OCI-LY1 (cell line): ENCODE results near the gene SLC1A2.

ENCODE experiments used
- H2AFZ ChIP-seq: fragments of 200-600 bp; sonication (generic), shearing (Covaris generic); 2 replicates; pipeline ENCODE4 v1.6.0; 2014; ENCODE audit warnings: antibody characterized with exemption, mild to moderate bottlenecking, low read length
- H3F3A ChIP-seq: fragments of 200-600 bp; sonication (generic), shearing (Covaris generic); 2 replicates; pipeline ENCODE4 v1.6.0; 2014; ENCODE audit warnings: mild to moderate bottlenecking, antibody characterized with exemption, low read length, moderate library complexity; ENCODE audit not compliant: insufficient read depth
- H3K27ac ChIP-seq: fragments of 200-600 bp; sonication (generic); 2 replicates; pipeline ENCODE4 v1.5.1; 2014; ENCODE audit warnings: low read length, mixed run types, mild to moderate bottlenecking, low read depth; ENCODE audit not compliant: poor library complexity, severe bottlenecking
- H3K27me3 ChIP-seq: fragments of 200-600 bp; sonication (generic); 2 replicates; pipeline ENCODE4 v1.6.0; 2014; ENCODE audit warnings: antibody characterized with exemption, mild to moderate bottlenecking, low read length, moderate library complexity; ENCODE audit not compliant: insufficient read depth
- H3K36me3 ChIP-seq: fragments of 200-600 bp; sonication (generic); 2 replicates; pipeline ENCODE4 v1.6.1; 2014; ENCODE audit warnings: mild to moderate bottlenecking, antibody characterized with exemption, low read length, moderate library complexity, mixed read lengths; ENCODE audit not compliant: insufficient read depth
- H3K4me1 ChIP-seq: fragments of 200-600 bp; sonication (generic); 2 replicates; pipeline ENCODE4 v1.5.1; 2014; ENCODE audit warnings: mild to moderate bottlenecking, low read length, moderate library complexity; ENCODE audit not compliant: insufficient read depth, severe bottlenecking
- H3K4me2 ChIP-seq: fragments of 200-600 bp; sonication (generic), shearing (Covaris generic); 2 replicates; pipeline ENCODE4 v1.6.1; 2014; ENCODE audit warnings: low read length
- H3K4me3 ChIP-seq: fragments of 200-600 bp; sonication (generic); 2 replicates; pipeline ENCODE4 v1.5.1; 2014; ENCODE audit warnings: low read length, low read depth, mild to moderate bottlenecking, mixed read lengths; ENCODE audit not compliant: poor library complexity, severe bottlenecking
- H3K79me2 ChIP-seq: fragments of 200-600 bp; shearing (Covaris generic); 2 replicates; pipeline ENCODE4 v1.6.1; 2016; ENCODE audit warnings: mixed run types, low read length, mixed read lengths; ENCODE audit not compliant: insufficient read depth
- H3K9ac ChIP-seq: fragments of 200-600 bp; sonication (generic), shearing (Covaris generic); 2 replicates; pipeline ENCODE4 v1.6.1; 2014; ENCODE audit warnings: mild to moderate bottlenecking, low read length, mixed read lengths
- H3K9me2 ChIP-seq: fragments of 200-600 bp; sonication (generic), shearing (Covaris generic); 2 replicates; pipeline ENCODE4 v1.6.1; 2014; ENCODE audit warnings: low read depth, mild to moderate bottlenecking, low read length, mixed read lengths
- H3K9me3 ChIP-seq: fragments of 200-600 bp; shearing (Covaris generic); 2 replicates; pipeline ENCODE4 v1.6.1; 2014; ENCODE audit warnings: low read length, mixed read lengths
- H4K20me1 ChIP-seq: fragments of 200-600 bp; sonication (generic), shearing (Covaris generic); 2 replicates; pipeline ENCODE4 v1.6.0; 2016; ENCODE audit warnings: mild to moderate bottlenecking, low read length; ENCODE audit not compliant: insufficient read depth
- EZH2 ChIP-seq: fragments of 200-600 bp; sonication (generic), shearing (Covaris generic); IDR thresholded peaks from 2 replicates; pipeline ENCODE4 v1.8.0; 2017; ENCODE audit warnings: borderline replicate concordance, mixed run types, mild to moderate bottlenecking, antibody characterized with exemption, low read length, moderate library complexity, mixed read lengths
- TF ChIP-seq, protein P1 (sequence below): fragments of 200-600 bp; sonication (generic), shearing (Covaris generic); IDR thresholded peaks from 2 replicates; pipeline ENCODE4 v1.5.1; 2017; ENCODE audit warnings: mild to moderate bottlenecking, antibody characterized with exemption, low read length, moderate library complexity, mixed read lengths

The SLC1A2 gene

DNA sequence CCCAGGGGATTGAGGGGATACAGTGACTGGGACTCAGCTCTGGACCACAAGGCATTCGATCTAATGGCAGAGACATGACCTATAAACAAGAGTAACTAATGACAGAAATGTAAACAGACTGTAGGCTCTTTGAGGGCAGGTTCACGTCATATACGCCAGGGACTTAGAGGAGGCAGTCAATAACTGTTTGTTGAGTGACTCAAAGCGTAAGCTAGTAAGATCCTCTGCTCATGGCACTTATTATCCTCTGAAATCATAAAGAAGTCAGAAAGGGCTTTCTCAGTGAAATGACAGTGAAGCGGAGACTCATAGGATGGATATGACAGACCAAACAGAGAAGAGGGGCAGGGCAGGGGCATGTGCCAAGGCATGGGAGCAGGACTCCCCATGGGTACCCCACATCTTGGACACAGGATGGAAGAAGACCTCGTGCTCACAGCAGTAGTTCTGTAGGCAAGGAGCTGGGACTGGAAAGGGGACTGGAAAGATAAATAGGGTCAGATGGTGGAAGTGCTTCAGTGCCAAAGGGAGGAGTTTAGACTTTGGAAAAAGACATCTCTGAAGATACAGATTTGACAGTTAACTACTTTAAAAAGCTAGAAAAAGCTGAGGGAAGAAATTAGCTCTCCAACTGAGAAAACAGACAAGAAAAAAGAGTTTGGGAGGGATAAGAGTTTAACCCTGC, 72.7 kb downstream of the SLC1A2 start:
- Histone ChIP-seq H3K27ac (no peak overlapping the region), H3K9me2 (no peaks in the 10 kb centered on the region)

DNA sequence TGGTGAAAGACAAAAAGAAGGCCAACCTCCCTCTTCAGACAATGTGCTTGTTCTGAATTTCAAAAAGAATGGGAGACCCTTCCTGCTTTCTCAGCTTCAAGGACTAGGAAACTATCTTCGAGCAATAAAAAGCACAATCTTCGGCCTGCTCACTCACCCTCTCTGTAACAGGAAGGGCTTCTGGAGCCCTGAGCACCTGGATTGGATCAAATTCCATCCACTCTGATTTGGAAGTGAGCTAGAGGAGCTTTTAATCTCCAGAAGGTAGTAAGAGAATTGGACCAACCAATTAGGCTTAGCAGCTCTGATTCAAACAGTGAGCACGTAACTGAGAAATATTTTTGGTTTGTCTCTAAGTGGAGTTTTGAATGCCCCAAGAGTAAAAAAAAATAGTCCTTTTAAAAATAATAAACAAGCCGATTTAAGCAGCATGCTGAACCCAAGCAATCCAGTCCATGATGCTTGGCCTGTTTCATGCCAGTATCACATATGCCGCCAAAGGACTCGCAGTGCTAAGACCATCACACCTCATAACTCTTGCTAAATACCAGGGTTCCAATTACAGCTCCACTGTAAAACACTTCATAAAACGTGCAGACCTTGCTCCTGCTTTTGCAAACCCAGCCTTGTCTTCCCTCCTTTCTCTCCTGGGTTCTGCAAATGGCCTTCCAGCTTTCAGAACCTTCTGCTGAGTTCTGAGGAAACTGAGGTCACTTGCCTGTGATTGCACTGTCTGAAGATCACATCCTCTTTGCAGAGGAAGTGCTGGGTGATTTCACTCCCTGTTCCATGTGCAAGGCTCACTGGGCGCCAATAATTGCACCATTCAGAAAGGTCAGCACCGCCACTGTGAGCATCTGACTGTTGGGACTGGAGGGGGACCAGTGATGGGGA, 74.4 kb downstream of the SLC1A2 start:
- H3K79me2 ChIP-seq: no peaks in the 10 kb centered on the region
- H3K9me2 ChIP-seq: no peaks in the 10 kb centered on the region
- no peaks in the 10 kb centered on the region for H3K4me1 ChIP-seq
- no peak overlapping the region for H3K9ac ChIP-seq
- no peaks in the 10 kb centered on the region for H3F3A ChIP-seq
- no peak for TF ChIP-seq EZH2
- TF ChIP-seq, protein P1, sequence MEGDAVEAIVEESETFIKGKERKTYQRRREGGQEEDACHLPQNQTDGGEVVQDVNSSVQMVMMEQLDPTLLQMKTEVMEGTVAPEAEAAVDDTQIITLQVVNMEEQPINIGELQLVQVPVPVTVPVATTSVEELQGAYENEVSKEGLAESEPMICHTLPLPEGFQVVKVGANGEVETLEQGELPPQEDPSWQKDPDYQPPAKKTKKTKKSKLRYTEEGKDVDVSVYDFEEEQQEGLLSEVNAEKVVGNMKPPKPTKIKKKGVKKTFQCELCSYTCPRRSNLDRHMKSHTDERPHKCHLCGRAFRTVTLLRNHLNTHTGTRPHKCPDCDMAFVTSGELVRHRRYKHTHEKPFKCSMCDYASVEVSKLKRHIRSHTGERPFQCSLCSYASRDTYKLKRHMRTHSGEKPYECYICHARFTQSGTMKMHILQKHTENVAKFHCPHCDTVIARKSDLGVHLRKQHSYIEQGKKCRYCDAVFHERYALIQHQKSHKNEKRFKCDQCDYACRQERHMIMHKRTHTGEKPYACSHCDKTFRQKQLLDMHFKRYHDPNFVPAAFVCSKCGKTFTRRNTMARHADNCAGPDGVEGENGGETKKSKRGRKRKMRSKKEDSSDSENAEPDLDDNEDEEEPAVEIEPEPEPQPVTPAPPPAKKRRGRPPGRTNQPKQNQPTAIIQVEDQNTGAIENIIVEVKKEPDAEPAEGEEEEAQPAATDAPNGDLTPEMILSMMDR: no peak
- no peaks in the 10 kb centered on the region for H3K9me3 ChIP-seq
- H3K27me3 ChIP-seq: no peaks in the 10 kb centered on the region
- no peak overlapping the region for H2AFZ ChIP-seq
- no peaks in the 10 kb centered on the region for H4K20me1 ChIP-seq
- H3K36me3 ChIP-seq: no peaks in the 10 kb centered on the region
- H3K4me2 ChIP-seq: no peak overlapping the region
- no peak overlapping the region for H3K4me3 ChIP-seq
- H3K27ac ChIP-seq: no peak overlapping the region

More for the DNA sequence above, 72.7 kb downstream of the SLC1A2 start:
- no peaks in the 10 kb centered on the region for H3K79me2 ChIP-seq
- H3K9ac ChIP-seq: no peak overlapping the region
- H3F3A ChIP-seq: no peaks in the 10 kb centered on the region
- H3K36me3 ChIP-seq: no peaks in the 10 kb centered on the region
- H3K4me2 ChIP-seq: no peak overlapping the region
- no peak overlapping the region for H2AFZ ChIP-seq
- no peaks in the 10 kb centered on the region for H3K27me3 ChIP-seq
- H3K4me3 ChIP-seq: no peak overlapping the region
- no peak for TF ChIP-seq EZH2
- TF ChIP-seq, protein P1: no peak
- H4K20me1 ChIP-seq: no peaks in the 10 kb centered on the region
- H3K4me1 ChIP-seq: no peaks in the 10 kb centered on the region
- no peaks in the 10 kb centered on the region for H3K9me3 ChIP-seq

DNA sequence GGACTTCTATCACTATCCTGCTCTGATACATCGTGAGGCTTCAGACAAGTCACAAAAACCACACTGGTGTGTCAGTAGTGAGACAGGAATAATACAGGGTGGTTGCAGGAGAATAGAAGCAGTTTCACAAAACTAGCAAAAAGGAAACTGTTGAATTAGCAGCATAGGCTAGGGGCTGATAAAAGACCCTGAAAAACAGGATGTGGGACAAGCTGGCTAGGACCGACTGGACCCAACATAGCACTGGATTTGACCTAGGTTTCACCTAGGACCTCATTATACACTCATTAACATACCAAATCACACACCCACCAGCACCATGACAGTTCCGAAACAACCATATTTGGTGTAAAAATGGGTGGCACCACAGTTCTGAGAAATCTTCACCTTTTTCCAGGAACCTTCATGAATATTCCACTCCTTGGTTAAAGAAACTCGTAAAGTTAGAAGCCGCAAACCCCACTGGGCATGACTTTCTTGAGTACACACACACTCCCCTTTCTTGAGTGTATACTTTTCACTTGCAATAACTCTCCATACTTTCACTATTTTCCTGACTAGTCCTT, 76.2 kb downstream of the SLC1A2 start:
- H3K9ac ChIP-seq: no peak overlapping the region
- no peak overlapping the region for H2AFZ ChIP-seq
- TF ChIP-seq EZH2: no peak
- TF ChIP-seq, protein P1: no peak
- H3K9me2 ChIP-seq: no peaks in the 10 kb centered on the region
- no peaks in the 10 kb centered on the region for H3K9me3 ChIP-seq
- H3K4me3 ChIP-seq: no peak overlapping the region
- no peaks in the 10 kb centered on the region for H3K27me3 ChIP-seq
- H3K4me2 ChIP-seq: no peak overlapping the region
- H3F3A ChIP-seq: no peaks in the 10 kb centered on the region
- H3K79me2 ChIP-seq: no peaks in the 10 kb centered on the region
- H3K27ac ChIP-seq: no peak overlapping the region
- no peaks in the 10 kb centered on the region for H3K4me1 ChIP-seq
- H4K20me1 ChIP-seq: no peaks in the 10 kb centered on the region
- no peaks in the 10 kb centered on the region for H3K36me3 ChIP-seq
